SK-N-SH treated with all-trans-retinoic acid at 6 μM for 48 hours (cell line): ENCODE data around the gene CDH22.

ENCODE experiments used
- ARNTL ChIP-seq: fragments of 450-650 bp; formaldehyde crosslinking; IDR thresholded peaks from 2 replicates; pipeline ENCODE4 v1.5.0; 2020; ENCODE audit warnings: low read depth, mild to moderate bottlenecking, moderate library complexity, borderline replicate concordance
- BACH2 ChIP-seq: fragments of 250-450 bp; sonication (Bioruptor Pico); IDR thresholded peaks from 2 replicates; pipeline ENCODE4 v1.9.0; 2021; ENCODE audit warnings: mild to moderate bottlenecking, borderline replicate concordance
- CSDC2 ChIP-seq: fragments of 250-450 bp; sonication (Bioruptor Pico); IDR thresholded peaks from 2 replicates; pipeline ENCODE4 v1.5.0; 2020; ENCODE audit warnings: mild to moderate bottlenecking, moderate library complexity
- OSR1 ChIP-seq: fragments of 250-450 bp; sonication (Bioruptor Pico); IDR thresholded peaks from 2 replicates; pipeline ENCODE4 v1.8.0; 2022; ENCODE audit warnings: moderate library complexity, mild to moderate bottlenecking, inconsistent platforms
- RARB ChIP-seq: fragments of 250-450 bp; sonication (Bioruptor Pico); IDR thresholded peaks from 2 replicates; pipeline ENCODE4 v1.8.0; 2021; ENCODE audit warnings: mild to moderate bottlenecking, moderate library complexity
- TOX ChIP-seq: fragments of 250-450 bp; sonication (Bioruptor Pico); IDR thresholded peaks from 2 replicates; pipeline ENCODE4 v1.8.0; 2021; ENCODE audit warnings: mild to moderate bottlenecking, moderate library complexity, borderline replicate concordance
- ZFP3 ChIP-seq: fragments of 250-450 bp; sonication (Bioruptor Pico); IDR thresholded peaks from 2 replicates; pipeline ENCODE4 v1.5.0; 2020; ENCODE audit warnings: mild to moderate bottlenecking, moderate library complexity
- ZFP30 ChIP-seq: fragments of 450-650 bp; formaldehyde crosslinking; IDR thresholded peaks from 2 replicates; pipeline ENCODE4 v1.5.0; 2022; ENCODE audit warnings: mild to moderate bottlenecking, moderate library complexity
- ZNF70 ChIP-seq: fragments of 450-650 bp; formaldehyde crosslinking; IDR thresholded peaks from 2 replicates; pipeline ENCODE4 v1.5.0; 2020; ENCODE audit warnings: mild to moderate bottlenecking, moderate library complexity
- TF ChIP-seq, protein P1 (sequence below): fragments of 250-450 bp; sonication (Bioruptor Pico); IDR thresholded peaks from 2 replicates; pipeline ENCODE4 v1.5.1; 2021; ENCODE audit warnings: mild to moderate bottlenecking, moderate library complexity
- TF ChIP-seq, protein P2 (sequence below): fragments of 250-450 bp; sonication (Bioruptor Pico); IDR thresholded peaks from 2 replicates; pipeline ENCODE4 v1.5.1; 2020; ENCODE audit warnings: low read depth, mild to moderate bottlenecking, moderate library complexity
- TF ChIP-seq, protein P3 (sequence below): fragments of 250-450 bp; sonication (Bioruptor Pico); IDR thresholded peaks from 2 replicates; pipeline ENCODE4 v1.8.0; 2020; ENCODE audit warnings: mild to moderate bottlenecking, moderate library complexity, borderline replicate concordance
- TF ChIP-seq, protein P4 (sequence below): fragments of 250-450 bp; sonication (Bioruptor Pico); IDR thresholded peaks from 2 replicates; pipeline ENCODE4 v1.5.0; 2020; ENCODE audit warnings: mild to moderate bottlenecking, moderate library complexity

DNA sequence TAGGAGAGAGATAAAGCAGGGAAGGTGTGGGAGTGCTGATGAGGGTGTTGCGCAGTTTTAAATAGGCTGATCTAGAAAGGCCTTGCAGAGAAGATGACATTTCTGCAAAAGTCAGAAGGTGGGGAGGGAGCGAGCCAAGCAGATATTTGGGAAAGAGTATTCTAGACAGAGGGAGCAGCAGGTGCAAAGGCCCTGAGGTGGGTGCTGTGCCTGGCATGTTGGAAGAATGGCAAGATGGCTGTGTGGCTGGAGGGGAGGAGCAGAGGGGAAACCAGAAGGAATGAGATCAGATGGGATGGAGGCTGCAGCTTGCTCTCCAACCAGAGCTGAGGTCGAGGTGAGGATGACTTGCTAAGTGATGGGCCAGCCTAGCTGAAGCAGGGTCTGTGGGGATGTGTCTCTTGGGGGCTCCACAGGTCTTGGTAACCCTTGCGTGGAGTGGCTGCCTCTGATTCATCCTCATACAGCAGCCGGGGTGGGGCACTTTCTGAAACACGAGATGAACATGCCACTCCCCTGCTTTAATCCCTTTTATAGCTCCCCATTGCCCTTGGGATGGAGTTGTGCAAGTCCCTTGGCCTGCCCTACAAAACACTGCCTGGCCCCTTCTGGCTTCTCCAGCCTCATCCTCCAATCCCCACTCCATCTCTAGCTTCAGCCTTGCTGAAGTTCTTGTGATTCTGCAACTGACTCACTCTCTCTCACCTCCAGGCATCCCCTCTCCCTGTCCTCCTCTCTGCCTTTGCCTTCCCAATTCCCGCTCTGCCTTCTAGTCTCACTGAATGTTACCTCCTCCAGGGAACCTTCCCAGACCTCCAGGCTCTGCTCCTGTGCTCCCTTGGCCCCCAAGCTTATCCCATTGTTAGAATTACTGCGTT lies 94.1 kb downstream of the CDH22 start:
- TF ChIP-seq, protein P1, sequence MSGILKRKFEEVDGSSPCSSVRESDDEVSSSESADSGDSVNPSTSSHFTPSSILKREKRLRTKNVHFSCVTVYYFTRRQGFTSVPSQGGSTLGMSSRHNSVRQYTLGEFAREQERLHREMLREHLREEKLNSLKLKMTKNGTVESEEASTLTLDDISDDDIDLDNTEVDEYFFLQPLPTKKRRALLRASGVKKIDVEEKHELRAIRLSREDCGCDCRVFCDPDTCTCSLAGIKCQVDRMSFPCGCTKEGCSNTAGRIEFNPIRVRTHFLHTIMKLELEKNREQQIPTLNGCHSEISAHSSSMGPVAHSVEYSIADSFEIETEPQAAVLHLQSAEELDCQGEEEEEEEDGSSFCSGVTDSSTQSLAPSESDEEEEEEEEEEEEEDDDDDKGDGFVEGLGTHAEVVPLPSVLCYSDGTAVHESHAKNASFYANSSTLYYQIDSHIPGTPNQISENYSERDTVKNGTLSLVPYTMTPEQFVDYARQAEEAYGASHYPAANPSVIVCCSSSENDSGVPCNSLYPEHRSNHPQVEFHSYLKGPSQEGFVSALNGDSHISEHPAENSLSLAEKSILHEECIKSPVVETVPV (CRISPR knock-in tag) = no peak
- TF ChIP-seq RARB (no peak), BACH2 (CRISPR knock-in tag) (no peak), ARNTL (CRISPR knock-in tag) (no peak), ZFP30 (no peak), CSDC2 (CRISPR knock-in tag) (no peak), ZNF70 (CRISPR knock-in tag) (no peak), ZFP3 (CRISPR knock-in tag) (no peak), OSR1 (CRISPR knock-in tag) (no peak), TOX (CRISPR knock-in tag) (no peak)
- TF ChIP-seq, protein P2, sequence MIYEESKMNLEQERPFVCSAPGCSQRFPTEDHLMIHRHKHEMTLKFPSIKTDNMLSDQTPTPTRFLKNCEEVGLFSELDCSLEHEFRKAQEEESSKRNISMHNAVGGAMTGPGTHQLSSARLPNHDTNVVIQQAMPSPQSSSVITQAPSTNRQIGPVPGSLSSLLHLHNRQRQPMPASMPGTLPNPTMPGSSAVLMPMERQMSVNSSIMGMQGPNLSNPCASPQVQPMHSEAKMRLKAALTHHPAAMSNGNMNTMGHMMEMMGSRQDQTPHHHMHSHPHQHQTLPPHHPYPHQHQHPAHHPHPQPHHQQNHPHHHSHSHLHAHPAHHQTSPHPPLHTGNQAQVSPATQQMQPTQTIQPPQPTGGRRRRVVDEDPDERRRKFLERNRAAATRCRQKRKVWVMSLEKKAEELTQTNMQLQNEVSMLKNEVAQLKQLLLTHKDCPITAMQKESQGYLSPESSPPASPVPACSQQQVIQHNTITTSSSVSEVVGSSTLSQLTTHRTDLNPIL = no peak
- TF ChIP-seq, protein P3, sequence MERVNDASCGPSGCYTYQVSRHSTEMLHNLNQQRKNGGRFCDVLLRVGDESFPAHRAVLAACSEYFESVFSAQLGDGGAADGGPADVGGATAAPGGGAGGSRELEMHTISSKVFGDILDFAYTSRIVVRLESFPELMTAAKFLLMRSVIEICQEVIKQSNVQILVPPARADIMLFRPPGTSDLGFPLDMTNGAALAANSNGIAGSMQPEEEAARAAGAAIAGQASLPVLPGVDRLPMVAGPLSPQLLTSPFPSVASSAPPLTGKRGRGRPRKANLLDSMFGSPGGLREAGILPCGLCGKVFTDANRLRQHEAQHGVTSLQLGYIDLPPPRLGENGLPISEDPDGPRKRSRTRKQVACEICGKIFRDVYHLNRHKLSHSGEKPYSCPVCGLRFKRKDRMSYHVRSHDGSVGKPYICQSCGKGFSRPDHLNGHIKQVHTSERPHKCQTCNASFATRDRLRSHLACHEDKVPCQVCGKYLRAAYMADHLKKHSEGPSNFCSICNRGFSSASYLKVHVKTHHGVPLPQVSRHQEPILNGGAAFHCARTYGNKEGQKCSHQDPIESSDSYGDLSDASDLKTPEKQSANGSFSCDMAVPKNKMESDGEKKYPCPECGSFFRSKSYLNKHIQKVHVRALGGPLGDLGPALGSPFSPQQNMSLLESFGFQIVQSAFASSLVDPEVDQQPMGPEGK = no peak
- TF ChIP-seq, protein P4, sequence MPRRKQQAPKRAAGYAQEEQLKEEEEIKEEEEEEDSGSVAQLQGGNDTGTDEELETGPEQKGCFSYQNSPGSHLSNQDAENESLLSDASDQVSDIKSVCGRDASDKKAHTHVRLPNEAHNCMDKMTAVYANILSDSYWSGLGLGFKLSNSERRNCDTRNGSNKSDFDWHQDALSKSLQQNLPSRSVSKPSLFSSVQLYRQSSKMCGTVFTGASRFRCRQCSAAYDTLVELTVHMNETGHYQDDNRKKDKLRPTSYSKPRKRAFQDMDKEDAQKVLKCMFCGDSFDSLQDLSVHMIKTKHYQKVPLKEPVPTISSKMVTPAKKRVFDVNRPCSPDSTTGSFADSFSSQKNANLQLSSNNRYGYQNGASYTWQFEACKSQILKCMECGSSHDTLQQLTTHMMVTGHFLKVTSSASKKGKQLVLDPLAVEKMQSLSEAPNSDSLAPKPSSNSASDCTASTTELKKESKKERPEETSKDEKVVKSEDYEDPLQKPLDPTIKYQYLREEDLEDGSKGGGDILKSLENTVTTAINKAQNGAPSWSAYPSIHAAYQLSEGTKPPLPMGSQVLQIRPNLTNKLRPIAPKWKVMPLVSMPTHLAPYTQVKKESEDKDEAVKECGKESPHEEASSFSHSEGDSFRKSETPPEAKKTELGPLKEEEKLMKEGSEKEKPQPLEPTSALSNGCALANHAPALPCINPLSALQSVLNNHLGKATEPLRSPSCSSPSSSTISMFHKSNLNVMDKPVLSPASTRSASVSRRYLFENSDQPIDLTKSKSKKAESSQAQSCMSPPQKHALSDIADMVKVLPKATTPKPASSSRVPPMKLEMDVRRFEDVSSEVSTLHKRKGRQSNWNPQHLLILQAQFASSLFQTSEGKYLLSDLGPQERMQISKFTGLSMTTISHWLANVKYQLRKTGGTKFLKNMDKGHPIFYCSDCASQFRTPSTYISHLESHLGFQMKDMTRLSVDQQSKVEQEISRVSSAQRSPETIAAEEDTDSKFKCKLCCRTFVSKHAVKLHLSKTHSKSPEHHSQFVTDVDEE (CRISPR knock-in tag) = no peak
